DMS53 treated with DMSO at 0.1 percent for 48 hours (cell line): ENCODE measurements around the gene COL4A4.

ENCODE experiments used
- DNase-seq: peaks from one replicate; lab custom pipeline; 2025; ENCODE audit not compliant: unreplicated experiment; lab: John Stamatoyannopoulos, UW

Gene COL4A4

GRCh38 chr2:227163485-227163997 is 464 bp downstream of the COL4A4 start:
- peak; percentile 16 for DNase-seq

GRCh38 chr2:227161947-227162346 is 2.1 kb downstream of the COL4A4 start:
- no peak for DNase-seq

- no peak for DNase-seq
Observed at GRCh38 chr2:227160164-227160563, 3.8 kb downstream of the COL4A4 start.

- DNase-seq: no peak
Observed at GRCh38 chr2:227154986-227155774, 8.8 kb downstream of the COL4A4 start.

- no peak for DNase-seq
Observed at GRCh38 chr2:227153758-227154486, 10.1 kb downstream of the COL4A4 start.

- DNase-seq: no peak
Observed at GRCh38 chr2:227153307-227153706, 10.7 kb downstream of the COL4A4 start.

- no peak for DNase-seq
Observed at GRCh38 chr2:227152093-227152766, 11.8 kb downstream of the COL4A4 start.

- no peak for DNase-seq
Observed at GRCh38 chr2:227150222-227150936, 13.6 kb downstream of the COL4A4 start.

GRCh38 chr2:227148106-227148505 is 15.9 kb downstream of the COL4A4 start:
- no peak for DNase-seq

- no peak for DNase-seq
Observed at GRCh38 chr2:227147023-227147422, 17.0 kb downstream of the COL4A4 start.

- DNase-seq: no peak
Observed at GRCh38 chr2:227146456-227146855, 17.5 kb downstream of the COL4A4 start.

- DNase-seq: no peak
Observed at GRCh38 chr2:227143895-227144294, 20.1 kb downstream of the COL4A4 start.

- no peak for DNase-seq
Observed at GRCh38 chr2:227141301-227141700, 22.7 kb downstream of the COL4A4 start.

GRCh38 chr2:227134591-227134990 is 29.4 kb downstream of the COL4A4 start:
- no peak for DNase-seq

GRCh38 chr2:227132986-227133385 is 31.0 kb downstream of the COL4A4 start:
- no peak for DNase-seq

GRCh38 chr2:227130636-227131035 is 33.4 kb downstream of the COL4A4 start:
- DNase-seq: no peak

GRCh38 chr2:227127201-227127600 is 36.8 kb downstream of the COL4A4 start:
- peak; percentile 49 for DNase-seq

- no peak for DNase-seq
Observed at GRCh38 chr2:227125506-227125905, 38.5 kb downstream of the COL4A4 start.

- no peak for DNase-seq
Observed at GRCh38 chr2:227124811-227125210, 39.2 kb downstream of the COL4A4 start.

GRCh38 chr2:227123697-227124096 is 40.3 kb downstream of the COL4A4 start:
- no peak for DNase-seq

- DNase-seq: no peak
Observed at GRCh38 chr2:227118353-227118752, 45.7 kb downstream of the COL4A4 start.
